HepG2 (cell line): Measurements from ENCODE around the gene STK10. TPM values are rescaled to one million over a fixed set of nuclear protein-coding genes. Genes with fewer than 3 reads are reported as not detected.
A peak's percentile ranks its signal among the peaks of the same experiment; 100 is the strongest.

Experiments
- BCL6 ChIP-seq: IDR thresholded peaks from 2 replicates; pipeline ENCODE4 v1.6.1; 2016; ENCODE audit warnings: missing genetic modification reagents, missing compliant biosample characterization
- FLYWCH1 ChIP-seq: sonication (generic); formaldehyde crosslinking; IDR thresholded peaks from 2 replicates; pipeline ENCODE4 v1.8.1; 2023; ENCODE audit warnings: mild to moderate bottlenecking, missing genetic modification reagents
- FOXA3 ChIP-seq: IDR thresholded peaks from 2 replicates; pipeline ENCODE4 v1.6.1; 2016; ENCODE audit warnings: missing genetic modification reagents, missing compliant biosample characterization
- GABPB1 ChIP-seq: IDR thresholded peaks from 2 replicates; pipeline ENCODE4 v1.6.1; 2016; ENCODE audit warnings: mild to moderate bottlenecking, missing genetic modification reagents, moderate library complexity, missing compliant biosample characterization
- MAFG ChIP-seq: sonication (generic); formaldehyde crosslinking; IDR thresholded peaks from 2 replicates; pipeline ENCODE4 v1.5.1; 2020; ENCODE audit warnings: mild to moderate bottlenecking, missing genetic modification reagents
- MAX ChIP-seq: IDR thresholded peaks from 2 replicates; pipeline ENCODE4 v1.6.1; 2012; ENCODE audit warnings: inconsistent platforms
- MIXL1 ChIP-seq: IDR thresholded peaks from 2 replicates; pipeline ENCODE4 v1.6.1; 2016
- MTERF4 ChIP-seq: sonication (generic); formaldehyde crosslinking; IDR thresholded peaks from 2 replicates; pipeline ENCODE4 v1.8.0; 2023; ENCODE audit warnings: mild to moderate bottlenecking, missing genetic modification reagents
- NONO ChIP-seq, 2 experiments: fragments of 450-650 bp in 1 of 2; sonication (generic) in 1 of 2; formaldehyde crosslinking in 1 of 2; IDR thresholded peaks in 1 of 2; conservative IDR thresholded peaks in 1 of 2; 2 replicates each; pipeline versions ENCODE4 v1.6.1 to v1.8.0; 2017 to 2022; ENCODE audit warnings: mild to moderate bottlenecking in 1 of 2, missing genetic modification reagents in 1 of 2, moderate library complexity in 1 of 2
- NR1H2 ChIP-seq: sonication (generic); formaldehyde crosslinking; IDR thresholded peaks from 2 replicates; pipeline ENCODE4 v1.8.1; 2022; ENCODE audit warnings: low read depth, missing genetic modification reagents, borderline replicate concordance
- PCBP1 ChIP-seq: fragments of 200-400 bp; formaldehyde crosslinking; IDR thresholded peaks from 2 replicates; pipeline ENCODE4 v1.6.1; 2017; ENCODE audit warnings: mild to moderate bottlenecking, low read depth, low read length, borderline replicate concordance
- REST ChIP-seq, 2 experiments: IDR thresholded peaks; 2 replicates each; pipeline ENCODE4 v1.6.1; 2011 to 2012; ENCODE audit warnings: low read length in 2 of 2, borderline replicate concordance in 1 of 2, low read depth in 1 of 2, mild to moderate bottlenecking in 1 of 2, moderate library complexity in 1 of 2
- RNF2 ChIP-seq: fragments of 450-650 bp; conservative IDR thresholded peaks from 2 replicates; pipeline ENCODE4 v1.6.1; 2016; ENCODE audit warnings: low read depth
- SMC3 ChIP-seq: IDR thresholded peaks from 2 replicates; pipeline ENCODE4 v1.6.1; 2011; ENCODE audit warnings: low read length, improper control_type of control experiment
- ZC3H4 ChIP-seq: sonication (generic); formaldehyde crosslinking; IDR thresholded peaks from 2 replicates; pipeline ENCODE4 v1.4.0; 2020; ENCODE audit warnings: missing genetic modification reagents, borderline replicate concordance
- ZFYVE20 ChIP-seq: sonication (generic); formaldehyde crosslinking; IDR thresholded peaks from 2 replicates; pipeline ENCODE4 v1.8.0; 2023; ENCODE audit warnings: low read depth, mild to moderate bottlenecking, moderate library complexity, missing genetic modification reagents, borderline replicate concordance
- ZNF546 ChIP-seq: sonication (generic); formaldehyde crosslinking; conservative IDR thresholded peaks from 2 replicates; pipeline ENCODE4 v1.8.1; 2023; ENCODE audit warnings: mild to moderate bottlenecking, missing genetic modification reagents
- ZNF569 ChIP-seq: sonication (generic); formaldehyde crosslinking; IDR thresholded peaks from 2 replicates; pipeline ENCODE4 v1.5.0; 2020; ENCODE audit warnings: mild to moderate bottlenecking, missing genetic modification reagents, moderate library complexity, borderline replicate concordance
- ZNF619 ChIP-seq: sonication (generic); formaldehyde crosslinking; IDR thresholded peaks from 2 replicates; pipeline ENCODE4 v1.4.0; 2020; ENCODE audit warnings: mild to moderate bottlenecking, missing genetic modification reagents
- ZNF710 ChIP-seq: sonication (generic); formaldehyde crosslinking; IDR thresholded peaks from 2 replicates; pipeline ENCODE4 v1.5.0; 2020; ENCODE audit warnings: mild to moderate bottlenecking, missing genetic modification reagents, borderline replicate concordance
- ZNF883 ChIP-seq: sonication (generic); formaldehyde crosslinking; IDR thresholded peaks from 2 replicates; pipeline ENCODE4 v1.5.1; 2020; ENCODE audit warnings: mild to moderate bottlenecking, missing genetic modification reagents; ENCODE audit errors: not compliant biosample characterization
- ZSCAN21 ChIP-seq: sonication (generic); formaldehyde crosslinking; IDR thresholded peaks from 2 replicates; pipeline ENCODE4 v1.8.0; 2022; ENCODE audit warnings: mild to moderate bottlenecking, missing genetic modification reagents, moderate library complexity, borderline replicate concordance
- polyA plus RNA-seq, 8 experiments: library from polyadenylated mRNA; depleted of rRNA in 3 of 8; stranded (reverse) in 7 of 8; unstranded in 1 of 8; fragments of >200 nt; fragmentation: Illumina TruSeq in 4 of 8; extraction: Trizol in 4 of 8; gene quantifications; 2 replicates each; pipeline versions ENCODE4 v1.2.1 to v1.2.3, GENCODE V29; 2011 to 2016; ENCODE audit warnings: low read depth in 4 of 8, missing spikeins in 1 of 8, mixed read lengths in 1 of 8; ENCODE audit not compliant: insufficient read depth in 1 of 8
- total RNA-seq, 5 experiments: library from RNA; depleted of rRNA; stranded (reverse); fragments of >200 nt; fragmentation: Illumina TruSeq; extraction: Trizol; gene quantifications; 2 replicates each; pipeline ENCODE4 v1.2.3, GENCODE V29; 2016; ENCODE audit warnings: low read depth in 1 of 5

Gene STK10
- total and polyA plus RNA-seq, 2 of the 13 experiments (the other 11 are each of a cell fraction or from before 2014, with no cell fraction given), result 7.0 to 7.2 TPM

GRCh38 chr5:172188033-172188892, at the start of gene STK10 (continued):
- TF ChIP-seq REST (IDR thresholded peaks at IDR 0.05; ENCODE audit: borderline replicate concordance in 1 of 2, low read depth in 1 of 2, low read length in 2 of 2) (no peak), PCBP1 (no peak; the same call in 1 of the 2 replicates), MTERF4 (0 out of 2 replicates have a peak, but pooled peaks have one; percentile 61), ZC3H4 (CRISPR knock-in tag) (no peak), MIXL1 (CRISPR knock-in tag) (no peak), FOXA3 (CRISPR knock-in tag) (peak; percentile 14; the same call in 1 of the 2 replicates), ZNF710 (CRISPR knock-in tag) (peak; percentile 83; the same call in 1 of the 2 replicates), FLYWCH1 (CRISPR knock-in tag) (no peak; the same call in 1 of the 2 replicates), ZSCAN21 (peak; percentile 84; the same call in 1 of the 2 replicates), GABPB1 (peak; percentile 74), MAX (peak; percentile 78), RNF2 (0 out of 2 replicates have a peak, but pooled peaks have one; percentile 42), ZNF883 (CRISPR knock-in tag) (no peak), ZNF546 (CRISPR knock-in tag) (0 out of 2 replicates have a peak, but pooled peaks have one; percentile 58), NR1H2 (CRISPR knock-in tag) (no peak), MAFG (CRISPR knock-in tag) (no peak), SMC3 (peak; percentile 59; the same call in 1 of the 2 replicates), BCL6 (CRISPR knock-in tag) (no peak), NONO (IDR thresholded peaks at IDR 0.05) (no peak), NONO (CRISPR knock-in tag; conservative IDR thresholded peaks at IDR 0.05) (peak; percentile 83), ZFYVE20 (CRISPR knock-in tag) (no peak), ZNF619 (peak; percentile 90; the same call in 1 of the 2 replicates), ZNF569 (CRISPR knock-in tag) (0 out of 2 replicates have a peak, but pooled peaks have one; percentile 8)
